Measurements from ENCODE around the gene SLC38A10.
"Not testable (repeated sequence)": the region's sequence is repeated elsewhere in the genome, so short reads cannot be mapped to it uniquely, and the experiment has no call there.

The SLC38A10 gene

DNA sequence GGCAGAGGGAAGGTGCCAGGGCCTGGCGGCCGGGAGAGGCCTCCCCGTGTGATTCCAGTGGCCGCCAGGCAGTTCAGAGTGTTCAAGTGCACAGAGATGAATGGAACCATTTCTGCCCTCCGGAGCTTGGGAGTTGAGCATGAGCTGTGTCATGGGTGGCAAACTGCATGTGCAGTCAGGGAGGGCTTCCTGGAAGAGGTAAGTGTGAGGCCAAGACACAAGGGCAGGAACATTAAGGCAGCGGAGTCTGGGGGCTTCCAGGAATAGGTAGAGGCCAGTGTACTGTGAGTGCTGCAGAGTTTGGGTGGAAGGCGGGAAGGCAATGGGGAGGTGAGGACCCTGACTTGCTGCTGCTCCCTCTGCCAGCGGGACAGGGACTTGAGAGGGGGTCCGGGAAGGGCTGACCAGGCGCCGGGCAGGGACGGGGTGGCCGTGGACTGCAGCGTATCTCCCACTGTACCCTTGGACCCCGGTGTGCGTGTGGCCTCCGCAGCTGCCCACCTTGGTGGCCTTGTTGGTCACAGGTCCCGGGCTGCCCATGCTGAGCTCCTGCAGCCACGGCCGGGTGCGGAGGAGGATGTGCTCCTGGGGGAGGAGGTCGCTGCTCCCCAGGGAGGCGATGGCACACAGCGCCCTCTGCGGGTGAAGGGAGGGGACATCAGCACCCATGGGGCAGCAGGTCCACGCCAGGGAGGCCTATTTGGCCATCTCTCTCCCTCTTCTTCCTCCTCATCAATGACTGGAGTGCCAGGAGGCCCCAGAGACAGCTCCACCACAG, 64.9 kb downstream of the SLC38A10 start:
- no peak for DNase-seq (ENCODE audit: low read depth)

DNA sequence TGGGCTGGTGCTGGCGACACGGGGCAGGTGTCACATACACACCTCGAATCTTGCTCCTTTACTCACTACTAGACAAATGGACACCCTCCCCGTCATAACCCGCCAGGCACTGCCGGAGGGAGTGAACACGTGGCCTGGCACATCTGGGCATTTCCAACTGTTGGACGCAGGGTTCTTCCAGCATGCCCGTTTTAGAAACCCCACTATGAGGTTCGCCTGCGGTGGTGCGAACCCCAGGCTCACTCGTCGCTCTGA, 65.5 kb downstream of the SLC38A10 start:
- DNase-seq (ENCODE audit: low read depth), result no peak

GRCh38 chr17:81228834-81229665, 66.1 kb downstream of the SLC38A10 start:
- DNase-seq (ENCODE audit: low read depth), result no peak

DNA sequence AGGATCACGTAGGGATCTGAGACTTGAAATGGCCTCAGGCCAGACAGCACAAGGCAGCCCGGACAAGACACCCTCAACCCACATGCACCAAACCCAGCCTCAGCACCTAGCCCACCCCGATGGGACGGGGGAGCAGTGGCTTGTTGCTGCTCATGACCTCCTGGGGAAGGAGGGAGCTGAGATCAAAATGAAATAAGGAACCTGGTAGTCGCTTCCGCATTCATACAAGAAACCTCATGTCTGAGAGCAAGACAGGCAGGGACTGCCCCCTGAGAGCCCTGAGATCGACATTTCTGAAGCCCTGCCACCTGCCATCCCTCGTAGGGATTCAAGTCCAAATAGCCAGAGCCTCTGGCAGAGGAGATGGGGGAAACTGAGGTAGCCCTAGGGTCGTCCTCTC, 66.7 kb downstream of the SLC38A10 start:
- DNase-seq (ENCODE audit: low read depth), result no peak

DNA sequence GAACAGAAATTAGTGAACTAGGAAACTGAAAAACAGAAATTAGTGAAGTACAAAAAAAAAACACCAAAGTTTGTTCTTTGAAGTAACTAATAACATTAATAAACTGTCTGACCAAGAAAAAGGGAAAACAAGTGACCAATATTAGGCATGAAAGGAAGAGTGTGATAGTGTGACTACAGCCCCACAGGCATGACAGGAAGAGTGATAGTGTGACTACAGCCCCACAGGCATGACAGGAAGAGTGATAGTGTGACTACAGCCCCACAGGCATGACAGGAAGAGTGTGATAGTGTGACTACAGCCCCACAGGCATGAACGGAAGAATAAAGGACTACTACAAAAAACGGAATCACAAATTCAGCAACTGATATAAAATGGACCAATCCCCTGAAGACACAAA, 67.5 kb downstream of the SLC38A10 start:
- not testable (repeated sequence) for DNase-seq (ENCODE audit: low read depth)

DNA sequence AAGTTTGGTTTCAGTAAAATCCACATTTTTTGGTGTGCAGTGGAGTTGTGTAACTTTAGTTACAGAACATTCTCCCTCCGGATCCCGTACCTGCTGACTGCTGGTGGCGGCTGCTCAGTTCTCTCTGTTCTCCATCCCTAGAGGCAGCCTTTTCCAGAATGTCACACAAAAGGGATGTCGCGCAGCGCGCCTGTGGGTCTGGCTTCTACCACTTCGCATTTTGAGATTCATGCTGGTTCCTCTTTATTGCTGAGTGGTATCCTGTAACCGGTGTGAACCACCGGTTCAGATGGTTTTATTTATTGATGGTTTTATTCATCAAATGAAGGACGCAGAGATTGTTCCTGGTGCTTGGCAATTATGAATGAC, 71.4 kb downstream of the SLC38A10 start:
- DNase-seq (ENCODE audit: low read depth), result no peak

DNA sequence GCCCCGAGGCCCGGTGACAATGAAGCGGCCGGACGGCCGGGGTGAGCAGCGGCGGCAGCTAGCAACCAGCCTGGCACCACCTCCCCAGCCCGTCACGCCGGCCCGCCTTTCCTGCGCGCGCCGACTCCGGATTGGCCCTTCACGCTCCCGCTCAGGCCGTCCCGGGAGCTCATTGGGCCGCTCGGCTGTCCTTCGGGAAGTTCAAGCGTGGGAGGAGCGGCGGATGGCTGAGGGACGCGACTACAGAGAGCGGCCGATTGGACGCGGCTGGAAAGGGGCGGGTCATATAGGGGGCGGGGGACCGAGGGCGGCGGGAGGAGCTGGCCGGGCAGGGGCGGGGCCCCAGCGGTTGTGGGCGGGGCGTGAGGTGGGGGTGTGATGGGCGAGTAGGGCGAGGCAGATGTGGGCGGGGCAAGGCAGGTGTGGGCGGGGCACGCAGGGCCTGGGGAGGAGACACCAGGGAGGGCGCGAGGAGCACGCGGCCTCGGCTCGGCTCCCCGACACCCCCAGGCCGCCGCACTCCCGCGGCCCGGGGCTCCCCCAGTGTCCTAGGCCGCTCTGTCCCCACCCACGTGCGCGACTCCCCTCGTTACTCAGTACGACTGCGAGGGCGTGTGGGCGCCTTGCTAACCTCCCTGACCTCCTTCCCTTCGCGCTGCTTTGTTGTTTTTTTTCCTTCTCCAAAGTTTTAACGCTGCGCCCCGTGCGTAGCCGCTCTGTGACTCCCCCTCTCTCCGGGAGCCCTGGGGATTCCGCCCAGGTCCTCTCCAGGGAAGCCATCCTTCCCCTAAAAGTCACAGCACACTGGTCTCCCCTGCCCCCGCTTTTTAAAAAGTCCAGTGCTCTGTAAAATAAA, 72.0 kb downstream of the SLC38A10 start, which contains the start of gene CEP131:
CEP131 (minus strand) TSS at position 60 of the 856 bp plus-strand sequence. CDS start 2,909 bp downstream, outside the sequence.
- DNase-seq (ENCODE audit: low read depth), result peak; percentile 99

GRCh38 chr17:81222620-81222905, 72.5 kb downstream of the SLC38A10 start:
- DNase-seq (ENCODE audit: low read depth), result no peak

DNA sequence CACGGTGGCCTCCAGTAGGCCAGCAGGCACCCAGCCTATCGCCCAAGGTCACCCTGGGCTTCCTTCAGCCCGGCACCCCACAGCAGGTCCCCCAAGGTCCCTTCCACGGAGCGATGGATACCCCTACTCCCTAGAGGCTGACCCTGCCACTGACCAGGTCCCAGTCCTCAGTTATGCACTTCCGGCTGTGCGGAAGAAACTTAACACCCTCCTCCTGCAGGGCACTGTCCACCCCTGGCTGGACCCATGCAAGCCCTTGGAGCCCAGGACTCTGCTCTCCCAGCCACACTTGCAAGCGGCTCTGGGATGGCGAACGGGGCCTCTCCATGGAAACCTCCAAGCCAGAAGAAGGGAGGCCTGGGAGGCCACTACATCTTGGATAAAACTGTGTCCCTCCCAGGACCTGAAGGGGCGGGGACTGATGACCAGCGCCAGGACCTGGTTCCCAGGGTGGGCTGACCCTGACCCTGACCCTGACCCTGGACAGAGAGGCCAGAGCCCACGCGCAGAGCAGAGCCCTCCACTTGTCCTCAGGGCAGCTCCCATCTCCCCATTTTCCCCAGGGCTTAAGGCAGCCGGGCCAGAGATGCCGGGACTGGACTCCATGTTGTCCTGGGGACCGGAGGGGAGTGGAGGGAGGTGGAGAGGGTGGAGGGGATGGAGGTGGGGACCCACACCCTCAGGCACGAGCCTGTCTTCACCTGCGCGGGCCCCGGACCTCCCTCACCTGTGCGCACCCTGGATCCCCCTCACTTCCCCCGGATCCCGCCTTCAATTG, 73.1 kb downstream of the SLC38A10 start:
- DNase-seq (ENCODE audit: low read depth), result no peak

DNA sequence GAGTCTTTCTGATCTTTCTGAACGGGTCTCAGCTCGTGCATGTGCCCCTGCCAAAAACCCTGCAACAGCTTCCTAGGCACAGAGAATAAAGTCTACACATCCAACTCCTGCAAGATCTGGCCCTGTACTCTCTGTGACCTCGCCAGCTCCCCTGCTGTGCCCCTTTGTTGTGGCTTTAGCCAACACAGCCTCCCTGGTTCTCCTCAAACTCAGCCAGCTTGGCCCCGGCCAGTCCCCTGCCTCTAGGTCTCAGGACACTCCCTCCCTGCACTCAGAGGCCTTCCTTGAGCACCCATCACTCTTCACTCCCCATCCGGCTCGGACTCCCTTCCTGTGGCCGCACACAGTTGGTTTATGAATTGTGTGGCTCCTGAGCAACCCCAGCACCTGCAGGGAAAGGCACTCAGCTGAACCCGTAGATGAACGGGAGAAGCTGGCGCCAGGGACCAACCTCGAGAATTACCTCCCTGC, 73.7 kb downstream of the SLC38A10 start:
- no peak for DNase-seq (ENCODE audit: low read depth)

DNA sequence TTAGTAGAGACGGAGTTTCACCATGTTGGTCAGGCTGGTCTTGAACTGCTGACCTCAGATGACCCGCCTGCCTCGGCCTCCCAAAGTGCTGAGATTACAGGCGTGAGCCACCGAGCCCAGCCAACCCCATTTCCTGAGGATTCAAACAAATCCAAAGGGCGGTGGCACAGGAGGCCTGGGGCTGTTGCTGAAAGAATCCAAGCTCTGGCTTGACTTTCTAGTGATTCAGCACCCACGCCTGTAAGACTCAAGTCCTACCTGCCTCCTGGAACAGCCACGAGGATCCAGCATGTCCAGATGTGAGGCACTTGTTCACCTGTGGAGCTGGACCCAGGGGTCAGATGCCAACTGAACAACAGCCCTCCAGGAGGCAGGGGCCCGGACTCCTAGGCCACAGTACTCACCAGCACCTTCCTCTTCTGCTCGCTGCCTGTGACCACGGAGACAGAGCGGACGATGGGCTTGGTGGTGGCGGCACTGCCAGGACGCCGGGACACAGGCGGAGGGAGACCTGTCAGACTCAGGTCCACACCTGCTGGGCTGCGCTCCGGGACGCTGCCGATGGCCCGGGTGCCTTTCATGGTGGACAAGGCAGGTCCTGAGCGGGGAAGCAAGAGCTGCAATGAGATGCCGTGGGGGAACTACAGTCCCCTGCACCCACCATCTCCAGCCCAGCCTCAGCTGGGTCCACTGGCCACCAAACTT, 75.5 kb downstream of the SLC38A10 start:
- DNase-seq (ENCODE audit: low read depth), result no peak

DNA sequence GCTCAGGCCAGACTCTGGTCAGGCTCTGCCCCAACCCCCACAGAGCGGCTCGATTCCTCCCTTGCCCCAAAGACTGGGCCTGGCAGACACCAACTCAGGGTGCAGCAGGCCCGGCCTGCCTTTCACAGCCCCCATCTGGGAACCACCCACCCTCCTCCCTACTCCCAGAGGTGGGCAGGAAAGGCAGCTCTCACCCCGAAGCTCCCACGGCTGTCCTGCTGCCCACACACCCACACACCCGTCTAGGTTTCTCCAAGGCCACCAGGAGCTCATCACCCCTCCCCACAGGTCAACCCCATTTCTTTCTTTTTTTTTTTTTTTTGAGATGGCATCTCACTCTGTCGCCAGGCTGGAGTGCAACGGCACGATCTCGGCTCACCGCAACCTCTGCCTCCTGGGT, 76.1 kb downstream of the SLC38A10 start:
- no peak for DNase-seq (ENCODE audit: low read depth)

- DNase-seq (ENCODE audit: low read depth), result no peak
These were observed 76.6 kb downstream of the SLC38A10 start for GRCh38 chr17:81218459-81218858.

- DNase-seq (ENCODE audit: low read depth), result no peak
These were observed 77.6 kb downstream of the SLC38A10 start for GRCh38 chr17:81217491-81217890.

DNA sequence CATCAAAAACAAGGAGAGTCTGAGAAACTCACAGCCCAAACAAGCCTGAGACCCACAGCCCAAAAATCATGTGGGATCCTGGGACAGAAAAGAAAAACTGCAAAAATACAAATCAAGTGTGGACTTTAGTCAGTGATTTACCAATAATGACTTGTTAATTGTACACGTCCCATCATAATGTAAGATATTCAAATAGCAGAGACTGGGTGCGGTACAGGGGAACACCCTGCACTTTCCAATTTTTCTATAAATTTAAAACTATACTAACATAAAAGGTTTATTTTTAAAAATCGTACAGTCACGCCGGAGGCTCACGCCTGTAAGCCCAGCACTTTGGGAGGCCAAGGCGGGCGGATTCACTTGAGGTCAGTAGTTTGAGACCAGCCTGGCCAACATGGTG, 81.1 kb downstream of the SLC38A10 start:
- DNase-seq (ENCODE audit: low read depth), result no peak

DNA sequence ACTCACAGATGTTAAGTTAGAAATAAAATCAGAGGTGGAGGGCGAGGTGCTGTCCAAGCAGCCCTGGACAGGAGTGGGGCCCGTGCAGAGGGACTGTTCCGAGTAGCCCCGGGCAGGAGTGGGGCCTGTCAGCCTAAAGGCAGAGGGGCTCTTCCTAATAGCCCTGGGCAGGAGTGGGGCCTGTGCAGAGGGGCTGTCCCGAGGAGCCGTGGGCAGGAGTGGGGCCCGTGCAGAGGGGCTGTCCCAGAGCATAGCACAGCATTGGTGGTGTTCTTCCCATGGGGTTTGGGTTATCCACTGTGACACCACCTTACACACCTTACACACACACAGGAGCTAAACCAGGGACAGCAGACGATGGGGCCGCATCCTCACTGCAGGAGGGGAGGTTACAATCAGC, 82.7 kb downstream of the SLC38A10 start:
- no peak for DNase-seq (ENCODE audit: low read depth)

GRCh38 chr17:81210868-81211267, 84.2 kb downstream of the SLC38A10 start:
- no peak for DNase-seq (ENCODE audit: low read depth)

- DNase-seq (ENCODE audit: low read depth), result no peak
These were observed 84.6 kb downstream of the SLC38A10 start for GRCh38 chr17:81210466-81210865.

- DNase-seq (ENCODE audit: low read depth), result no peak
These were observed 86.0 kb downstream of the SLC38A10 start for GRCh38 chr17:81209141-81209540.

- no peak for DNase-seq (ENCODE audit: low read depth)
These were observed 86.5 kb downstream of the SLC38A10 start for GRCh38 chr17:81208651-81209050.
